Measurements from ENCODE around the gene MYO9A. TPM values are rescaled to one million over a fixed set of nuclear protein-coding genes. Genes with fewer than 3 reads are reported as not detected.
"Not testable (repeated sequence)": the region's sequence is repeated elsewhere in the genome, so short reads cannot be mapped to it uniquely, and the experiment has no call there.

MYO9A gene
- total RNA-seq, 2 experiments from 2014 or later = 18.3 to 20.2 TPM

DNA sequence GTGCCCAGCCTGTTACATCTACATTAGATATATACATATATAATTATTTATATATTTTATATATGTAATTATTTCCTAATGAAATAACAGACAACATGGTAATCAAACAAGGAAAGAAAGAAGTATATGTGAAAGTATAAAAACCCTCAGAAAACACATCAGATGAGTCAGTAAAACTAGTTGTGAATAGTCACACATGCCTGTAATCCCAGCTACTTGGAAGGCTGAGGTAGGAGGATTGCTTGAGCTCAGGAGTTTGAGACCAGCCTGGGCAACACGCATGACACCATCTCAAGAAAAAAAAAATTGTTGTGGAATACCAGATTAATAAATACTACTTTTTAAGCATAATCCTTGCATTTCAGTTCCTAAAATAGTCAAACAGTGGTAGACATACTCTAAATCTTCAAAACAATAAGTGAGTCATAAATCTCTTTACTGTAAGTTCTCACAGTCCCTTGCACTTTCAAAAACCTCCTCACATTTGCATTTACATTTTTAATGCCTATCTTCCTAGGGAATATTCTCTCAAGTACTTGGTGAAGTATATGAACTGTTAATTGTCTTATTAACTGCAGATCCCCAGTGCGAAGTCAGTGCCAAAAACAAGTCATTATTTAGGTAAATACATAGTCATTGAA lies 106.5 kb downstream of the MYO9A start:
- ChIA-PET POLR2A (no interaction called here), CTCF (no interaction called here)
- Mint-ChIP-seq H3K36me3 (peaks cover 13% of the 10 kb centered on the region), H3K27me3 (no peaks in the 10 kb centered on the region), H3K9me3 (no peaks in the 10 kb centered on the region), H3K4me3 (no peak overlapping the region), H3K27ac (no peak overlapping the region), H3K4me1 (ENCODE audit: low read depth) (peaks cover 4% of the 10 kb centered on the region)
- intact Hi-C loops (cut with micrococcal nuclease) = no loop called here
- DNase-seq = no peak

DNA sequence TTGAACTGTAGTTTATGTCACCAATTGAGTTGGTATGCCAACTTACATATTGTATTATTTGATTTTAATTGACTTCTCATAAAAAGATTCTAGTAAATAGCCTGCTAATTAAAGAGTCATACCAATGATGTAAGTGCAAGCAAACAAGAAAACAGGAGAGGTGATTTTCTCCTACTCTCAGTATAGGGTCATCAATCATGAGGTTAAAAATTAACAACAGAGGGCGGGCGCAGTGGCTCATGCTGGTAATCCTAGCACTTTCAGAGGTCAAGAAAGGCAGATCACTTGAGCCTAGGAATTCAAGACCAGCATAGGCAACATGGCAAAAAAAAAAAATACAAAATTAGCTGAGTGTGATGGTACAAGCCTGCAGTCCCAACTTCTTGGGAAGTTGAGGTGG lies 108.7 kb downstream of the MYO9A start:
- intact Hi-C loops (cut with micrococcal nuclease) = no loop called here
- DNase-seq = no peak
- ChIA-PET POLR2A (no interaction called here), CTCF (no interaction called here)
- Mint-ChIP-seq H3K27ac (no peak overlapping the region), H3K9me3 (no peaks in the 10 kb centered on the region), H3K4me1 (ENCODE audit: low read depth) (peaks cover 4% of the 10 kb centered on the region), H3K4me3 (no peak overlapping the region), H3K36me3 (peaks cover 10% of the 10 kb centered on the region), H3K27me3 (no peaks in the 10 kb centered on the region)

DNA sequence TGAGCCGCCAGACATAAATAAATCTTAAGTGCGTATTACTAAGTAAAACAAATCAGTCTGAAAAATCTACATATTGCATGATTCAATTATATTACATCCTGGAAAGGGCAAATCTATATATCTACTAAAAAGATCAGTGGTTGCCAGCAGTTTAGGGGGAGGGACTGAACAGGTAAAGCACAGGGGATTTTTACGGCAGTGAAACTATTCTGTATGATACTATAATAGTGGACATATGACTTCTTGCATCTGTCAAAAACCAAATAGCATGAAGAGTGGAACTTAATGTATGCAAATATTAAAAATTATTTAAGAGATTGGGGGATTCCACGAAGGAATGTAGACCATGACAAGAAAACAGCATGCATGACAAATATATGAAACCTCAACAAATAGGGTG lies 111.6 kb downstream of the MYO9A start:
- Mint-ChIP-seq H3K36me3 (peaks cover 13% of the 10 kb centered on the region), H3K4me1 (ENCODE audit: low read depth) (peaks cover under 1% of the 10 kb centered on the region), H3K27me3 (no peaks in the 10 kb centered on the region), H3K4me3 (no peak overlapping the region), H3K27ac (no peak overlapping the region), H3K9me3 (no peaks in the 10 kb centered on the region)
- intact Hi-C loops (cut with micrococcal nuclease) = no loop called here
- ChIA-PET CTCF (no interaction called here), POLR2A (no interaction called here)
- no peak for DNase-seq

DNA sequence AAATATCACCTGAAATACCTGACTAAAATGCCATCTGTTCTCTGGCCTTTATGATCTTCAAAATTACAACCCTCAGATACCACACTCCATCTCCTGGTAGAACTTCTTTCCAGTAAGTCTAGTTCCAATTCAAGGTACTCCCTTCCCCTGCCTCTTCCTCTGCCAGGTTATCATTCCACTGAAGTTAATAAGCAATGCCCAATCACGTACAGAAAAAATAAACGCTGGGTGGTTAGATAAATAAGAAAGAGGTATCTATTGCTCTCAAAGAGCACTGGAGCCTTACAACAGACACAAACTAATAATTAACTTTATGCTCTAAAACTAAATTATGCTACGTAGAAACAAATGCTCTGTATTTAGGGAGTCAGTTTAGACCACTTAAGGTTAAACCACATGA lies 112.5 kb downstream of the MYO9A start:
- intact Hi-C loops (cut with micrococcal nuclease) = no loop called here
- DNase-seq = no peak
- Mint-ChIP-seq H3K36me3 (peaks cover 13% of the 10 kb centered on the region), H3K9me3 (no peaks in the 10 kb centered on the region), H3K27ac (no peak overlapping the region), H3K4me3 (no peak overlapping the region), H3K4me1 (ENCODE audit: low read depth) (no peaks in the 10 kb centered on the region), H3K27me3 (no peaks in the 10 kb centered on the region)
- ChIA-PET POLR2A (interaction anchor here (0.6 kb wide), 1 partner anchor 225 kb away, joined by 3 read pairs; the partner anchor contains the start of gene PKM), CTCF (no interaction called here)

DNA sequence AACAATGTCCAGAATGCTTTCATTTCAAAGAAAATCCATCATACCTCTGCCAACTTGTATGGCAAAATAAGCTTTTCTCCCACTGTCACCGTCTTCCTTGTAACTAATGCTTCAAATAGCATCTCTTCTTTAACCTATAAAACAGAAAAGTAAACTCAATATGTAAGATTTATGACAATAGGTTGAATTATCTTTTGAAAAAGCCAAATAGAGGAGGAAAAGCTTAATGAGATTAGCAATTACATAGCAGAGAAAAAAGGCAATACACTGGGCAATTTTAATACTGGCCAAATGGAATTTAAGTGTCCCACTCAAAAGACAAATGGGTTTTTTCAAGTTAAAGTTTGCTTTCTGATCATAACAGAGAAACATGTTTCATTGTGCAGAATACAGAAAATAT lies 118.1 kb downstream of the MYO9A start:
- POLR2A ChIA-PET = no interaction called here
- CTCF ChIA-PET = no interaction called here
- intact Hi-C loops (cut with micrococcal nuclease) = no loop called here
- Mint-ChIP-seq H3K9me3 (peaks cover 2% of the 10 kb centered on the region), H3K36me3 (peaks cover 29% of the 10 kb centered on the region), H3K4me3 (no peak overlapping the region), H3K27me3 (no peaks in the 10 kb centered on the region), H3K4me1 (ENCODE audit: low read depth) (no peaks in the 10 kb centered on the region), H3K27ac (no peak overlapping the region)
- DNase-seq = no peak

DNA sequence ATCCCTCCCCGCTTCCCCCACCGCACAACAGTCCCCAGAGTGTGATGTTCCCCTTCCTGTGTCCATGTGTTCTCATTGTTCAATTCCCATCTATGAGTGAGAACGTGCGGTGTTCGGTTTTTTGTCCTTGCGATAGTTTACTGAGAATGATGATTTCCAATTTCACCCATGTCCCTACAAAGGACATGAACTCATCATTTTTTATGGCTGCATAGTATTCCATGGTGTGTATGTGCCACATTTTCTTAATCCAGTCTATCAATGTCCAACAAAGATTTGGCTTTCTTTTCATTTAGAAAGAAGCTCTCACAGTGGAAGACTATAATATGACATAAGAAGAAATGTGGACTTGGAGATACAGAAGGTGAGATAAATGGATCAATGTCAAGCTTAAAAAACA lies 119.2 kb downstream of the MYO9A start:
- H3K4me3 Mint-ChIP-seq; H3K9me3 Mint-ChIP-seq; H3K27ac Mint-ChIP-seq; POLR2A ChIA-PET; intact Hi-C loops (cut with micrococcal nuclease); H3K27me3 Mint-ChIP-seq; H3K4me1 Mint-ChIP-seq (ENCODE audit: low read depth); CTCF ChIA-PET; DNase-seq: not testable (repeated sequence)
- peaks cover 30% of the 10 kb centered on the region for H3K36me3 Mint-ChIP-seq

DNA sequence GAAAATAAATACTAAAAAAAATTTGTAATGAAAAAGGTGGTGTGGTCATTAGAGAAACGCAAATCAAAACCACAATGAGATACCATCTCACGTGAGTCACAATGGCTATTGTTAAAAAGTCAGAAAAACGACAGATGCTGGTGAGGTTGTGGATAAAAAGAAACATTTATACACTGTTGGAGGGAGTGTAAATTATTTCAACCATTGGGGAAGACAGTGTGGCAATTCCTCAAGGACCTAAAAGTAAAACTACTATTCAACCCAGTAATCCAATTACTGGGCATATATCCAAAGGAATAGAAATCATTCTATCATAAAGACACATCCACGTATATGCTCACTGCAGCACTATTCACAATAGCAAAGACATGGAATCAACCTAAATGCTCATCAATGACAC lies 120.3 kb downstream of the MYO9A start:
- DNase-seq = no peak
- Mint-ChIP-seq H3K27ac (no peak overlapping the region), H3K4me1 (ENCODE audit: low read depth) (no peaks in the 10 kb centered on the region), H3K9me3 (peaks cover 2% of the 10 kb centered on the region), H3K4me3 (no peak overlapping the region), H3K36me3 (peaks cover 29% of the 10 kb centered on the region), H3K27me3 (no peaks in the 10 kb centered on the region)
- intact Hi-C loops (cut with micrococcal nuclease) = no loop called here
- POLR2A ChIA-PET = no interaction called here
- CTCF ChIA-PET = no interaction called here

DNA sequence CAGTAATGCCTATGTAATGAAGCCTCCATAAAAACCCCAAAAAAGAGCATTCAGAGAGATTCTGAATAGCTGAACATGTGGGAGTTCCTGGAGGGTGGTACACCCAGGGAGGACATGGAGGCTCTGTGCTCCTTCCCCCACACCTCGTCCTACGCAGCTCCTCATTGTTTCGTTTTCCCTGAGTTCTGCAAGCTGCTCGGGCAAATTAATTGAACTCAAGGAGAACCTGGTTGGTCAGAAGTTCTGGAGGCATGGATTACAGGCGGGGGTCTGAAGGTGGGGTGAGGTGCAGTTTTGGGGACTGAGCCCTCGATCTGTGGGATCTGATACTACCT lies 142.2 kb downstream of the MYO9A start:
- H3K4me1 Mint-ChIP-seq (ENCODE audit: low read depth) = no peaks in the 10 kb centered on the region
- intact Hi-C loops (cut with micrococcal nuclease) = no loop called here
- CTCF ChIA-PET = no interaction called here
- no peaks in the 10 kb centered on the region for H3K9me3 Mint-ChIP-seq
- no peak for DNase-seq
- no peak overlapping the region for H3K27ac Mint-ChIP-seq
- peaks cover 6% of the 10 kb centered on the region for H3K36me3 Mint-ChIP-seq
- no peak overlapping the region for H3K4me3 Mint-ChIP-seq
- no peaks in the 10 kb centered on the region for H3K27me3 Mint-ChIP-seq
- POLR2A ChIA-PET = no interaction called here

DNA sequence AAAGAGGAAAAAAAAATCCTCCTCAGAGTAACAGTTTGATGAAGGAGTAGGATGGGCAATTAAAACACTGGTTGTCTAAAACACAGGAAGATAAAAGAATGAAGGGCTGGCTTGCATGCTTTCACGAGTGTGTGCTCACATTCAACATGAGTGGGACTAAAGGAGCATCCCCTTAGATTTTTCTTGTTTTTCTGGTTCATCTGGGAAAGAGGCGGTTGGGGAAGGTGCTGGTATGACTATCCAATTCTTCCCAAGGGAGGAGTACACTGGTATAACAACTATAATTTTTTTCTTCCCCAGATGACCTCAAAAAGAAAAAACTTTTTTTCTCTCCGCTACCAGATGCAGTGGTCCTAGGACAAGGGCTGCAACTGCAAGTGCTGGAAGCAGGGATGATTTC lies 143.7 kb downstream of the MYO9A start:
- ChIA-PET CTCF (no interaction called here), POLR2A (no interaction called here)
- intact Hi-C loops (cut with micrococcal nuclease) = no loop called here
- Mint-ChIP-seq H3K36me3 (peaks cover 6% of the 10 kb centered on the region), H3K4me3 (no peak overlapping the region), H3K9me3 (no peaks in the 10 kb centered on the region), H3K27me3 (no peaks in the 10 kb centered on the region), H3K4me1 (ENCODE audit: low read depth) (no peaks in the 10 kb centered on the region), H3K27ac (no peak overlapping the region)
- no peak for DNase-seq

DNA sequence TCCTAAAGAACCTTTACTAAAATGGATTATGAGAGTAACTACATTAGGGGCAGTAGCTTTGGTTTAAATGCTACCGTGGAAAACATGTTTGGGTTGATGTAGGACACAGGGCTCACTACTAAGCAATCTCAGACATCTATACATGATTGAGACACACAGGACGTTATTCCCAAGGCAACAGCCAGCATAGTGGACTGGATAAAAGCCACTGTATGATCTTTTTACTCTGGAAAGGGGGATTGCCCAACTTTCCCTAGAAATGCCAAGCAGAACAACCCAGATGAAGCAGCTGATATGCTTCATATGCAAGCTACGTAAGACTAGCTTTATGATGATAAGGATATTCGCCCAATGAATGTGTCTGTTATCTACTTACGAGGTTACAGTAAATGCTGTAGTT lies 144.6 kb downstream of the MYO9A start:
- no peaks in the 10 kb centered on the region for H3K27me3 Mint-ChIP-seq
- ChIA-PET CTCF (interaction anchor here (0.6 kb wide), 1 partner anchor 14 kb away, joined by 3 read pairs; no protein-coding TSS in a partner anchor), POLR2A (no interaction called here)
- DNase-seq = no peak
- H3K9me3 Mint-ChIP-seq = no peaks in the 10 kb centered on the region
- H3K4me1 Mint-ChIP-seq (ENCODE audit: low read depth) = no peaks in the 10 kb centered on the region
- peaks cover 6% of the 10 kb centered on the region for H3K36me3 Mint-ChIP-seq
- no peak overlapping the region for H3K27ac Mint-ChIP-seq
- H3K4me3 Mint-ChIP-seq = no peak overlapping the region
- intact Hi-C loops (cut with micrococcal nuclease) = no loop called here

DNA sequence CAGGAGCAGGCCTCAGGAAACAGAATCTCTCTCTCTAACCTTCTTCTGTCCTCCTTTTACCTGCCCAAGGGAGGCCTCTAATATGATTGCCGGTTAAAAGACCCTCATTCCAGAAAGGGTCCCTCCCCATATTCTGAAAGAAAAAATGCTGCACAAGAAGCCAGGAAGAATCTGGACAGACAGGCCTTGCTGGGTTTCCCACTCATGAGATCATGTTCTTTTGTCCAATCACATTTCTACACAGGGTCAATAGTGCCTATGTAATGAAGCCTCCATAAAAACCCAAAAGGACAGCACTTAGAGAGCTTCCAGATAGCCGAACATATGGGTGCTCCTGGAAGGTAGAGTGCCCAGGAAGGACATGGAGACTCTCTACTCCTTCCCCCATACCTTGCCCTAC lies 146.0 kb downstream of the MYO9A start:
- Mint-ChIP-seq H3K27ac (no peak overlapping the region), H3K27me3 (no peaks in the 10 kb centered on the region), H3K9me3 (no peaks in the 10 kb centered on the region), H3K36me3 (peaks cover 3% of the 10 kb centered on the region), H3K4me1 (ENCODE audit: low read depth) (no peaks in the 10 kb centered on the region), H3K4me3 (no peak overlapping the region)
- ChIA-PET CTCF (no interaction called here), POLR2A (no interaction called here)
- intact Hi-C loops (cut with micrococcal nuclease) = no loop called here
- DNase-seq = no peak

DNA sequence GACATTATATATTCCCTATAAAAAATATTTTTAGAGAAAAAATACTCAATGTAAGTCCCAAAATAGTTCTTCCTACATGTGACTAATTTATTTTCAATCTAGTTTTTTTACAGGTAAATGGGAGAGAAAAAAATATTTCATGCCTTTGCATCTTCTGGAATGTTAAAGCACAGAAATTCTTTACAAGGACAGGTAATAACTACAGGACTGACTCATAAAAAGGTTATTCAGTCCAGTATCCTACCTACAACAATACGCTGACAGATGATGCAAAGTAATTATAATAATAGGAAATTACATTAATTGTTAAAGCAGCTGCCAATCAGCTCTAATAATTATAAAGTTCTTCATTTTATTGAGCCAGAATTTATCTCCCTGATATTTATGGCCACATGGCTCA lies 147.5 kb downstream of the MYO9A start:
- intact Hi-C loops (cut with micrococcal nuclease) = no loop called here
- Mint-ChIP-seq H3K4me1 (ENCODE audit: low read depth) (no peaks in the 10 kb centered on the region), H3K27ac (no peak overlapping the region), H3K36me3 (peaks cover 5% of the 10 kb centered on the region), H3K27me3 (no peaks in the 10 kb centered on the region), H3K4me3 (no peak overlapping the region), H3K9me3 (no peaks in the 10 kb centered on the region)
- ChIA-PET POLR2A (no interaction called here), CTCF (no interaction called here)
- no peak for DNase-seq

DNA sequence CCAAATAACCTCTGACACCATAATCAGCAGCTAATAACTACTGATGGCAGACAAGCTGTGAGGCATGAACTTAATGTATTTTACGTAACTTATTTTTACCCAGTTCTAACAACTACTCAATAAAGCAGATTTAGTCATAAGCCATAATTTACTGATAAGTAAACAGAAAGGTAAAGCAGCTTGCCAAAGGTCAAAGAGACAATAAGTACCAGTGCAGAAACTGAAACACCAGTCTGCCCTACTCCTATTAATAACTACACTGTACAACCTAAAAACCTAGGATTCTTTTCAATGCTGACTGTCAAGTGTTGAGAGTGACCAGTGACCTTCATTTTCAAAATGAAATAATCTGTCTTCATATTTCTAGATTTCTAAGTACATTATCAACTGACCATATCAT lies 155.4 kb downstream of the MYO9A start:
- intact Hi-C loops (cut with micrococcal nuclease) = no loop called here
- Mint-ChIP-seq H3K27me3 (no peaks in the 10 kb centered on the region), H3K4me1 (ENCODE audit: low read depth) (no peaks in the 10 kb centered on the region), H3K27ac (no peak overlapping the region), H3K4me3 (no peak overlapping the region), H3K36me3 (peaks cover 10% of the 10 kb centered on the region), H3K9me3 (no peaks in the 10 kb centered on the region)
- no peak for DNase-seq
- ChIA-PET CTCF (no interaction called here), POLR2A (no interaction called here)

DNA sequence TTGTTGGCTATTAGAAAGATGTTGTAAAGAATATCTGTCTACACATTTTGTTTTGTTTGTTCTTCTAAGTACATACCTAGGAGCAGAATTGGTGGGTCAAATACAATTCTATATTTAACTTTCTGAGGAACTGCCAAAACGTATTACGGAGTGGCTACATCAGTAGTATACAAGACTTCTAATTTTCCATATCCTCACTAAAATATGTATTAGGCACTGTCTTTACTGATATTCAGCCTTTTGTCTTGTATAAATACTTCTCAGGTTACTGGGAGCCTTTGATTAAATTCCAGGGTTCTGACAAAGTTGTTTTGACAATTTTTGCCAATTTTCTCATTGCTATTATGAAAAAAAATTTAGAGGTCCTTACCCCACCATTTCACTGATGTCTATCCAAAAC lies 160.9 kb downstream of the MYO9A start:
- no peaks in the 10 kb centered on the region for H3K27me3 Mint-ChIP-seq
- ChIA-PET CTCF (no interaction called here), POLR2A (no interaction called here)
- H3K27ac Mint-ChIP-seq = no peak overlapping the region
- DNase-seq = no peak
- H3K36me3 Mint-ChIP-seq = peaks cover 10% of the 10 kb centered on the region
- H3K4me3 Mint-ChIP-seq = no peak overlapping the region
- H3K4me1 Mint-ChIP-seq (ENCODE audit: low read depth) = peaks cover 2% of the 10 kb centered on the region
- intact Hi-C loops (cut with micrococcal nuclease) = no loop called here
- H3K9me3 Mint-ChIP-seq = no peaks in the 10 kb centered on the region
